ENCODE data around the gene TBK1.

TBK1 gene

DNA sequence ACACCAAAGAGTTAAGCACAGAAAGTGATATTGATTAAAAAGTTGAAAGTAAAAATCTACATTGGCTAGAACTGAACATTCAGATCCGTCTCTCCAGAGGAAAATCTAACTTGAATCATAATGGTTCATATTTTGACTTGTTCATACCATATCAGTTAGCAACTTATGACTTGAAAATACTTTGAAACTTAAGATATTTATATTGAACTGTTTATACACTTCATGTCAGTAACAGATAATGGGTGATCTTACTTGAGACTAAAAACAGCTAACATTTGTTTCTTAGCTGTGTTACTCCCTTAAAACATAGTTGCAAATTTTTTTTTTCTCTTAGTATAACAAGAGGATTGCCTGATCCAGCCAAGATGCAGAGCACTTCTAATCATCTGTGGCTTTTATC, 3.6 kb downstream of the TBK1 start:
- no peaks in the 10 kb centered on the region for H3K27me3 ChIP-seq (ENCODE audit: insufficient read depth, low read length)
- H3K4me1 ChIP-seq (ENCODE audit: insufficient read depth, low read length): peaks cover 26% of the 10 kb centered on the region
- peaks cover 38% of the 10 kb centered on the region for H3K36me3 ChIP-seq (ENCODE audit: insufficient read depth, low read length)
- H3K9ac ChIP-seq (ENCODE audit: low read depth, low read length): no peak overlapping the region
- 100% methylated on average over 1 of the region's 1 CpG for WGBS
- H3K4me3 ChIP-seq (ENCODE audit: low read length): no peak overlapping the region
- no peaks in the 10 kb centered on the region for H3K9me3 ChIP-seq (ENCODE audit: insufficient read depth, low read depth, low read length)
- no peak overlapping the region for H3K27ac ChIP-seq (ENCODE audit: low read depth, low read length)

DNA sequence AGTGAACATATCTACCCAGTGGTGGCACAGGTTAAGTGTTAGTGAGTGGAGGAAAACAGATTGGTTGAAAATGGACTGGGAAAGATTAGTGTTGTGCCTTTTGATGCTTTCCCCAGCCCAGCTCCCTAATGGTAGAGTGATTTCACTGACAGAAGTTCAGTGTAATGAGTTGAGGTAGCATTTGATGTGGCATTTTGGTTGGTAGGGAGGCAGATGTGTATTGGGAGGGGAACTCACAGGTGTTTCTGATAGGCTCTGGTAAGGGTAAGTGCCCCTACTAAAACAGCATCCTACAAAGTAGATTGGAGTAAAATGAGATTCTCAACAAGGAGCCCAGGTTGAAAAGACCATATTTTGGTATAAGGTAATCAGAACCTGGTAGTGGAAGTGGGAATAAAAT, 4.2 kb downstream of the TBK1 start:
- Histone ChIP-seq H3K36me3 (ENCODE audit: insufficient read depth, low read length) (peaks cover 42% of the 10 kb centered on the region), H3K4me1 (ENCODE audit: insufficient read depth, low read length) (peaks cover 20% of the 10 kb centered on the region), H3K4me3 (ENCODE audit: low read length) (no peak overlapping the region), H3K27me3 (ENCODE audit: insufficient read depth, low read length) (no peaks in the 10 kb centered on the region), H3K9ac (ENCODE audit: low read depth, low read length) (no peak overlapping the region), H3K27ac (ENCODE audit: low read depth, low read length) (no peak overlapping the region), H3K9me3 (ENCODE audit: insufficient read depth, low read depth, low read length) (no peaks in the 10 kb centered on the region)

DNA sequence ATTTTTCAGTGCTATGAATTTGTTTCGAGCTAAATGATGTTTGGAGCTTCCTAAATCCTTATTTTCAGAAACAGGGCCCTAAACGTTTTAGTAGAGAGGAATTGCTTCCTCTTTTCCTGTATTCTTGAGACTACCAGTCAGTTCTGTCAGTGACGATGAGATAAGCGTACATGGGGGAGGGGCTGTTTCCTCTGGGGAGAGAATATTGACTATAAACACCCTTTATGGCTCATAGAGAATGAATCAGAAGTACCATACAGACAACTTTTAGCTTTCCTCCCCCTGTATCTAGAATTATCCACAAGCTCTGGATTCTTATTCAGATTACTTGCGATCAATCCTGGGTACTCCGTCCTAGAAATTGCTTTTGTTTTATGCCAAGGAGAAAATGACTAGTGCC, 5.1 kb downstream of the TBK1 start:
- Histone ChIP-seq H3K27me3 (ENCODE audit: insufficient read depth, low read length) (no peaks in the 10 kb centered on the region), H3K4me1 (ENCODE audit: insufficient read depth, low read length) (peaks cover 20% of the 10 kb centered on the region), H3K4me3 (ENCODE audit: low read length) (no peak overlapping the region), H3K9ac (ENCODE audit: low read depth, low read length) (no peak overlapping the region), H3K9me3 (ENCODE audit: insufficient read depth, low read depth, low read length) (no peaks in the 10 kb centered on the region), H3K36me3 (ENCODE audit: insufficient read depth, low read length) (peaks cover 51% of the 10 kb centered on the region), H3K27ac (ENCODE audit: low read depth, low read length) (no peak overlapping the region)
- WGBS: 96% methylated on average over 4 of the region's 6 CpGs

DNA sequence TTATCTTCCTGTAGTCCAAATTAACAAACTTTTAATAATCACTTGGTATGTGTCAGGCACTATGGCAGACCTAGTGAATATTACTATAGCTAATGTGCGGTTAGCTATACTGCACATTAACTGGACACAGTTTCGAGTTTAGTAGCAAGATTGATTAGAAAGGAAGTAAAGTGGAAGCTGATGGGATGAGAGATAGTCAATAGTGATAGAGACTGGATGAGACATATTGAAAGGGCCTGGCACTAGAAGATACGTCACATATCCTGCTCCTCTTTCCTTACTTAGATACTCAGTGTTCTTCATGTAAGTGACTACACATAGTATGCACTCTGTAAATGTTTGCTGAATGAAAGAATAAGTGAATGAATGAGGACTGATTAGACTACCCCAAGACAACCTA, 5.5 kb downstream of the TBK1 start:
- 90% methylated on average over 3 of the region's 3 CpGs for WGBS
- no peak overlapping the region for H3K4me3 ChIP-seq (ENCODE audit: low read length)
- H3K9ac ChIP-seq (ENCODE audit: low read depth, low read length): no peak overlapping the region
- peaks cover 20% of the 10 kb centered on the region for H3K4me1 ChIP-seq (ENCODE audit: insufficient read depth, low read length)
- no peaks in the 10 kb centered on the region for H3K9me3 ChIP-seq (ENCODE audit: insufficient read depth, low read depth, low read length)
- H3K27ac ChIP-seq (ENCODE audit: low read depth, low read length): no peak overlapping the region
- H3K27me3 ChIP-seq (ENCODE audit: insufficient read depth, low read length): no peaks in the 10 kb centered on the region
- H3K36me3 ChIP-seq (ENCODE audit: insufficient read depth, low read length): peaks cover 55% of the 10 kb centered on the region

DNA sequence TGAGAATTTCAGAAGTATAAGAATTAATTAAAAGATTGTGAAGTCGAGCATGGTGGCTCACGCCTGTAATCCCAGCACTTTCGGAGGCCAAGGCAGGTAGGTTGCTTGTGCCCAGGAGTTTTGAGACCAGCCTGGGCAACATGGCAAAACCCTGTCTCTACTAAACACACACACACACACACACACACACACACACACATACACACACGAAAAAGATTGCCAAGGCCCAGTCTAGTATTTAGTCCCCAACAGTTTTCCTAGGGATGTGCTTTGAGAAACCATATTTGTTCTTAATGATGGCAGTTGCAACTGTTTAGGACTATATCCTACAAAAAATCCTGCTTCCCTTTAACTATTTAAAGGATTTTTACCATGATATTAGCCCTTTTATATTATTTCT, 6.0 kb downstream of the TBK1 start:
- H3K27ac ChIP-seq (ENCODE audit: low read depth, low read length): no peak overlapping the region
- H3K9ac ChIP-seq (ENCODE audit: low read depth, low read length): no peak overlapping the region
- peaks cover 60% of the 10 kb centered on the region for H3K36me3 ChIP-seq (ENCODE audit: insufficient read depth, low read length)
- H3K9me3 ChIP-seq (ENCODE audit: insufficient read depth, low read depth, low read length): no peaks in the 10 kb centered on the region
- H3K4me1 ChIP-seq (ENCODE audit: insufficient read depth, low read length): peaks cover 19% of the 10 kb centered on the region
- H3K27me3 ChIP-seq (ENCODE audit: insufficient read depth, low read length): no peaks in the 10 kb centered on the region
- H3K4me3 ChIP-seq (ENCODE audit: low read length): no peak overlapping the region
- 97% methylated on average over 4 of the region's 4 CpGs for WGBS

DNA sequence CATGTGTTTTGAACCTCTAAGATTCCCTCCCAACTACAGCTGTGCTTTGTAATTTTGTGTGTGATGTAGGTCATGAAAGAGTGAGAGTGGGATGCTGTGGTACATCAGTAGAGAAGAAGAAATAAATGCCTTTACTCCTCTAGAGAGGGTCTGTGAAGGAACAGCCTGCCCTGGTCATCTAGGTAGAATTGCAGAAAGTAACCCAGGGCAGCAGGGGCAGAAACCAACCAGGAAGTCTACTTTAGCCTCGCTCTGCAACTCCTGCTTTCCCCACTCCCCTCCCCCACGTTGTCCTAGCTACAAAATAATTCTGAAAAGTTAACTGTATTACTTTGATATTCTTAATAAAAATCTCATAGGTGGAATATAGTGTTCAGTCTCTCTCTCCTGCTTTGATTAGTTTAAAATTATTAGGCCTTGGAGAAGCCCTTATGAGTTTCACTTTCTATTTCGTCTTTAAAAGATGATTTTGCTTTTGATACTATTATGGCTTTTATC, 7.5 kb downstream of the TBK1 start:
- Histone ChIP-seq H3K27me3 (ENCODE audit: insufficient read depth, low read length) (no peaks in the 10 kb centered on the region), H3K27ac (ENCODE audit: low read depth, low read length) (no peak overlapping the region), H3K9ac (ENCODE audit: low read depth, low read length) (no peak overlapping the region), H3K4me3 (ENCODE audit: low read length) (no peak overlapping the region), H3K4me1 (ENCODE audit: insufficient read depth, low read length) (peaks cover 12% of the 10 kb centered on the region), H3K36me3 (ENCODE audit: insufficient read depth, low read length) (peaks cover 75% of the 10 kb centered on the region), H3K9me3 (ENCODE audit: insufficient read depth, low read depth, low read length) (no peaks in the 10 kb centered on the region)
- WGBS: 90% methylated on average over 2 of the region's 3 CpGs

DNA sequence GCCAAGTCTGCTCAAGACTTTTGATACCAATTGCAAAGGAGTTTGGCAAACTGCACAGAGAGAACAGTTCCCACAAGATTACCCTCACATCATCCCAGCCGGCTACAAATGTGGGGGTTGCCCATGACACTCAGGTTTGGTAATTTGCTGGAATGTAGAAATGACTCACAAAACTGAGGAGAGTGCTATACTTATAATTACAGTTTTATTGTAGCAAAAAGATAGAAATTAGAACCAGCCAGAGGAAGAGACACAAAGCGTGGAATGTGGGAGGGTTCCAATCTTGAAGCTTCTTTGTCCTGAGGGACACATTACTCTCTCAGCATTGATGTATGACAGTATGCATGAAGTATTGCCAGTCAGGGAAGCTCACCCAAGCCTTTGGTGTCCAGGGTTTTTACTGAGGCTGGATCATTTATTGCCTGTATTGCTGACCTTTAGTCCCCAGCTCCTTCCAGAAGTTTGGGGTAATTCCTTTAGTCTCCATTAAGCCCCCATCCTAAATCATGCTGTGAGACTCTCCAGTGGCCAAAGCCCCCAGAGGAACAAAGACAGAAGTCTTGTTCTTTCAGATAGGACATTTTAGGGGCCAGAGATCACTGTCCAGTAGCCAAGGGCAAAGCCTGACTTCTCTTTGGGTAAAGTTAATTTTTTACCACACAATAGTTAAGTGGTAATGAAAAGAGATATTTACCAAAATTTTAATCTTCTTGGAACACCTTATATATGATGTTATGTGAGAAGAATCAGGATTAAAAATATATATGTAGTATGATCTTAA, 9.9 kb downstream of the TBK1 start:
- Histone ChIP-seq H3K27ac (ENCODE audit: low read depth, low read length) (no peak overlapping the region), H3K27me3 (ENCODE audit: insufficient read depth, low read length) (no peaks in the 10 kb centered on the region), H3K9me3 (ENCODE audit: insufficient read depth, low read depth, low read length) (no peaks in the 10 kb centered on the region), H3K9ac (ENCODE audit: low read depth, low read length) (no peak overlapping the region), H3K4me3 (ENCODE audit: low read length) (no peak overlapping the region), H3K4me1 (ENCODE audit: insufficient read depth, low read length) (peaks cover 12% of the 10 kb centered on the region), H3K36me3 (ENCODE audit: insufficient read depth, low read length) (peaks cover 88% of the 10 kb centered on the region)
- WGBS: 88% methylated on average over 1 of the region's 2 CpGs

DNA sequence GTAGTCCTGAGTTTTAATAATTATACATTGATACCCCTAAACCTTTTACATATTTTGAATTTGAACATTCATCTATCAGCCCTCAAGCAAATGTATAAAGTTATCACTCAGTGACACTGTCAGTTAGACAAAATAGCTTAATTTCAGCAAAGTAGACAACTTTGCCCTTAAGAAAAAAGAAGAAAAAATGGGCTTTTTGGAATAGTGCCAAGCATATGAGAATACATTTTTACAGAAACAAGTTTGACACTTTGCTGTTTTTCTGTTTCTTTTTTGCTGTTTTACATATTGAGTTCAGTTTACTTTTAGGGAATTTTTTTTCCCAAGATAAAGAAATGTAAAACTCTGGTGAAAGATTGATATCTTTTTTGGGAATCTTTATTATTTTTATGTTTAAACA, 14.3 kb downstream of the TBK1 start:
- H3K9ac ChIP-seq (ENCODE audit: low read depth, low read length): no peak overlapping the region
- H3K27ac ChIP-seq (ENCODE audit: low read depth, low read length): no peak overlapping the region
- H3K27me3 ChIP-seq (ENCODE audit: insufficient read depth, low read length): no peaks in the 10 kb centered on the region
- no peaks in the 10 kb centered on the region for H3K4me1 ChIP-seq (ENCODE audit: insufficient read depth, low read length)
- H3K9me3 ChIP-seq (ENCODE audit: insufficient read depth, low read depth, low read length): no peaks in the 10 kb centered on the region
- H3K4me3 ChIP-seq (ENCODE audit: low read length): no peak overlapping the region
- H3K36me3 ChIP-seq (ENCODE audit: insufficient read depth, low read length): peaks cover 97% of the 10 kb centered on the region

DNA sequence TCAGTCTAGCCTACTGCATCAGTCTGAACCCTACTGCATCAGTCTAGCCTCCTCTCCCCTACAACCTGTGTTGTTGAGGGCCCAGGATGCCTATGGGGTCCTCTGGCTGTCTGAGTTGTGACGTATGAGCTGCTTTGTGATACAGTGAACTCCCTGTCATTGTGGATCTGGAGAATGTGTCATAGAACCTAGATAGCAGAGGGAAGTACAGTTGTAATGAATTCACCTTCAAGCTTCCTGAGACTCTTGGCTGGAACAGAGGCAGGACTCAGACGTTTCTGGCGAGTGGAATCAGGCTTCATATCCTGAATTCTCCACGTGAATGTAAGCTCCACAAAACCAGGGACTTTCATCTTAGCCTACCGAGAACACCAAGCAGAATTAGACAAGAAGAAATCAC, 17.0 kb downstream of the TBK1 start:
- Histone ChIP-seq H3K36me3 (ENCODE audit: insufficient read depth, low read length) (peaks cover 91% of the 10 kb centered on the region), H3K9ac (ENCODE audit: low read depth, low read length) (no peak overlapping the region), H3K4me3 (ENCODE audit: low read length) (no peak overlapping the region), H3K4me1 (ENCODE audit: insufficient read depth, low read length) (no peaks in the 10 kb centered on the region), H3K27me3 (ENCODE audit: insufficient read depth, low read length) (no peaks in the 10 kb centered on the region), H3K9me3 (ENCODE audit: insufficient read depth, low read depth, low read length) (no peaks in the 10 kb centered on the region), H3K27ac (ENCODE audit: low read depth, low read length) (no peak overlapping the region)
- 82% methylated on average over 5 of the region's 5 CpGs for WGBS

DNA sequence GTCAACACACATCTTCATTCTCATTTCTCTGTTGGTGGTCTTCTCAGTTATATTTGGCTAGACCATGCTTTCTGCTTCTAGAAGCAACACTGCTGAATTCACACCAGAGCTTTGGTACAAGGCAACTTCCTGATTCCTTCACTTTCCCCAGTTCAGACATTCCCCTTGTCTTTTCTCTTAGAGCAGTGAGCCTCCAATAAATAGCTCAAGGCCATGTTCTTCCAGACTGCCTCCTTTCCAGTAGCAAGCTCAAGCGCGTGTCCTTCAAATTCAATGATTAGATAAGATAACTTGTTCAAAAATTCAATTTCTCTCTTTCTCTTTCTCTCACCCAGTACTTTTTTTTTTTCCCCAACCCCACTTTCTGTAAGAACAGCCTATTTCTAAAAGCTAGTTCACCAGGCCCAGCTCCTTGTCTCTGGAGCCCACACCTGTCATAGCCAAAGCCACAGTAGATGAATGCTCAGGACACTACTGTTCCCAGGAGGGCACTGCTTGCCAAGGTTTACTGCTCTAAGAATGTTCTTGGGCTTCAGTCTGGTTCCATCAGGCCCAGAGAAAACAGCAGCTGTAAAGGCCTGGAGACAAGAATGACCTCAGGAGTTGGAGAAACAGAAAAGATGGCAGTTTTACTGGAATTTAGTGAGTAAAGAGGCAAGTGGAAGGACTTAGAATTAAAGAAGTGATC, 17.7 kb downstream of the TBK1 start:
- Histone ChIP-seq H3K9ac (ENCODE audit: low read depth, low read length) (no peak overlapping the region), H3K27ac (ENCODE audit: low read depth, low read length) (no peak overlapping the region), H3K4me1 (ENCODE audit: insufficient read depth, low read length) (no peaks in the 10 kb centered on the region), H3K36me3 (ENCODE audit: insufficient read depth, low read length) (peaks cover 91% of the 10 kb centered on the region), H3K27me3 (ENCODE audit: insufficient read depth, low read length) (no peaks in the 10 kb centered on the region), H3K4me3 (ENCODE audit: low read length) (no peak overlapping the region), H3K9me3 (ENCODE audit: insufficient read depth, low read depth, low read length) (no peaks in the 10 kb centered on the region)
- WGBS: 94% methylated on average over 2 of the region's 2 CpGs

DNA sequence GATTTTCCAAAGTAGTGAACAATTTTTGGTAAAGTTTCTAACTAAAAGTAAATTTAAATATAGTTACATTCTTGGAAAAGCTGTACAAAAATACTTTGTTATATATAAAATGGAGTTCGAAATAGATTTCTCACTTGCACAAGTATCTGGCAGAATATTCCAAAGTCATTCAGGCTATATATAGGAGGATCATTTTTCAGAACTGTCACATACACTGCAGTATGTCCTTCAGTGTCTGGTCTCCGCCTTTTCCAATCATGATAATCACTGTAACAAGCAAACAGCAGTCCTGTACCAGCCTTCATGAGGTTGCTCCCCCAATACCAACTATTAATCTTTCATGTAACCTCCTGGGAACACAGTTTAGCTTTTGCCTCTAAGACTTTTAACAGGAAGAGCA, 18.6 kb downstream of the TBK1 start:
- peaks cover 91% of the 10 kb centered on the region for H3K36me3 ChIP-seq (ENCODE audit: insufficient read depth, low read length)

More for the DNA sequence above, 18.6 kb downstream of the TBK1 start:
- Histone ChIP-seq H3K27ac (ENCODE audit: low read depth, low read length) (no peak overlapping the region), H3K27me3 (ENCODE audit: insufficient read depth, low read length) (no peaks in the 10 kb centered on the region), H3K4me1 (ENCODE audit: insufficient read depth, low read length) (no peaks in the 10 kb centered on the region), H3K4me3 (ENCODE audit: low read length) (no peak overlapping the region), H3K9me3 (ENCODE audit: insufficient read depth, low read depth, low read length) (peaks cover 5% of the 10 kb centered on the region; the same call in 1 of the 2 replicates), H3K9ac (ENCODE audit: low read depth, low read length) (no peak overlapping the region)
- 93% methylated on average over 1 of the region's 2 CpGs for WGBS
